ENCODE data around the gene KIF3A. TPM values are rescaled to one million over a fixed set of nuclear protein-coding genes. Genes with fewer than 3 reads are reported as not detected.
A peak's percentile ranks its signal among the peaks of the same experiment; 100 is the strongest.

The KIF3A gene
- total RNA-seq, 1 donor from 2014 or later, result 10.5 TPM

- Histone ChIP-seq H3K4me1 (peaks cover 26% of the 10 kb centered on the region), H3K27me3 (peaks cover 3% of the 10 kb centered on the region), H3K4me3 (peak within 1 kb of the TSS; percentile 73), H3K36me3 (no peaks in the 10 kb centered on the region), H3K9me3 (no peaks in the 10 kb centered on the region), H3K27ac (peak within 1 kb of the TSS; percentile 78)
- peak; percentile 74 for ATAC-seq
- intact Hi-C loops (cut with DNase I), result no loop called here
- TF ChIP-seq CTCF (IDR thresholded peaks at IDR 0.05), result no peak
- peak; percentile 78 for DNase-seq
These were observed 40.1 kb upstream of the KIF3A start, which contains the start of gene SEPTIN8 for GRCh38 chr5:132777209-132778069. Gene SEPTIN8, minus strand, starts transcription at chr5:132777239. Its CDS starts 102 bp downstream, at chr5:132777137.

GRCh38 chr5:132776938-132777208, 39.5 kb upstream of the KIF3A start:
- H3K4me1 ChIP-seq, result peaks cover 29% of the 10 kb centered on the region
- intact Hi-C loops (cut with DNase I), result no loop called here
- DNase-seq (no peak), ATAC-seq (no peak)
- H3K9me3 ChIP-seq, result no peaks in the 10 kb centered on the region
- no peak for TF ChIP-seq CTCF (IDR thresholded peaks at IDR 0.05)
- H3K4me3 ChIP-seq, result peak overlapping the region; percentile 73
- peaks cover 3% of the 10 kb centered on the region for H3K27me3 ChIP-seq
- peak overlapping the region; percentile 78 for H3K27ac ChIP-seq
- no peaks in the 10 kb centered on the region for H3K36me3 ChIP-seq

GRCh38 chr5:132776131-132776937, 39.0 kb upstream of the KIF3A start:
- Histone ChIP-seq H3K36me3 (no peaks in the 10 kb centered on the region), H3K27me3 (peaks cover 3% of the 10 kb centered on the region), H3K9me3 (no peaks in the 10 kb centered on the region), H3K4me3 (peak overlapping the region; percentile 73), H3K27ac (peak overlapping the region; percentile 78), H3K4me1 (peaks cover 34% of the 10 kb centered on the region)
- ATAC-seq (peak; percentile 33), DNase-seq (no peak)
- intact Hi-C loops (cut with DNase I), result no loop called here
- no peak for TF ChIP-seq CTCF (IDR thresholded peaks at IDR 0.05)

- H3K27ac ChIP-seq, result peak overlapping the region; percentile 78
- H3K9me3 ChIP-seq, result no peaks in the 10 kb centered on the region
- TF ChIP-seq CTCF (IDR thresholded peaks at IDR 0.05), result no peak
- H3K4me1 ChIP-seq, result peaks cover 42% of the 10 kb centered on the region
- ATAC-seq (peak; percentile 11), DNase-seq (no peak)
- H3K36me3 ChIP-seq, result no peaks in the 10 kb centered on the region
- intact Hi-C loops (cut with DNase I), result no loop called here
- H3K4me3 ChIP-seq, result peak overlapping the region; percentile 73
- peaks cover 3% of the 10 kb centered on the region for H3K27me3 ChIP-seq
These were observed 38.2 kb upstream of the KIF3A start for GRCh38 chr5:132775476-132775961.

- no peaks in the 10 kb centered on the region for H3K9me3 ChIP-seq
- ATAC-seq, result no peak
- no peaks in the 10 kb centered on the region for H3K36me3 ChIP-seq
- peaks cover 45% of the 10 kb centered on the region for H3K4me1 ChIP-seq
- no peak for DNase-seq
- intact Hi-C loops (cut with DNase I), result no loop called here
- no peak overlapping the region for H3K27ac ChIP-seq
- no peak overlapping the region for H3K4me3 ChIP-seq
- peaks cover under 1% of the 10 kb centered on the region for H3K27me3 ChIP-seq
- no peak for TF ChIP-seq CTCF (IDR thresholded peaks at IDR 0.05)
These were observed 37.5 kb upstream of the KIF3A start for GRCh38 chr5:132774896-132775295.

All from upper lobe of right lung (tissue), 1 donor.